ENCODE measurements around the gene BICC1.

The BICC1 gene, protein sequence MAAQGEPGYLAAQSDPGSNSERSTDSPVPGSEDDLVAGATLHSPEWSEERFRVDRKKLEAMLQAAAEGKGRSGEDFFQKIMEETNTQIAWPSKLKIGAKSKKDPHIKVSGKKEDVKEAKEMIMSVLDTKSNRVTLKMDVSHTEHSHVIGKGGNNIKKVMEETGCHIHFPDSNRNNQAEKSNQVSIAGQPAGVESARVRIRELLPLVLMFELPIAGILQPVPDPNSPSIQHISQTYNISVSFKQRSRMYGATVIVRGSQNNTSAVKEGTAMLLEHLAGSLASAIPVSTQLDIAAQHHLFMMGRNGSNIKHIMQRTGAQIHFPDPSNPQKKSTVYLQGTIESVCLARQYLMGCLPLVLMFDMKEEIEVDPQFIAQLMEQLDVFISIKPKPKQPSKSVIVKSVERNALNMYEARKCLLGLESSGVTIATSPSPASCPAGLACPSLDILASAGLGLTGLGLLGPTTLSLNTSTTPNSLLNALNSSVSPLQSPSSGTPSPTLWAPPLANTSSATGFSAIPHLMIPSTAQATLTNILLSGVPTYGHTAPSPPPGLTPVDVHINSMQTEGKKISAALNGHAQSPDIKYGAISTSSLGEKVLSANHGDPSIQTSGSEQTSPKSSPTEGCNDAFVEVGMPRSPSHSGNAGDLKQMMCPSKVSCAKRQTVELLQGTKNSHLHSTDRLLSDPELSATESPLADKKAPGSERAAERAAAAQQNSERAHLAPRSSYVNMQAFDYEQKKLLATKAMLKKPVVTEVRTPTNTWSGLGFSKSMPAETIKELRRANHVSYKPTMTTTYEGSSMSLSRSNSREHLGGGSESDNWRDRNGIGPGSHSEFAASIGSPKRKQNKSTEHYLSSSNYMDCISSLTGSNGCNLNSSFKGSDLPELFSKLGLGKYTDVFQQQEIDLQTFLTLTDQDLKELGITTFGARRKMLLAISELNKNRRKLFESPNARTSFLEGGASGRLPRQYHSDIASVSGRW

DNA sequence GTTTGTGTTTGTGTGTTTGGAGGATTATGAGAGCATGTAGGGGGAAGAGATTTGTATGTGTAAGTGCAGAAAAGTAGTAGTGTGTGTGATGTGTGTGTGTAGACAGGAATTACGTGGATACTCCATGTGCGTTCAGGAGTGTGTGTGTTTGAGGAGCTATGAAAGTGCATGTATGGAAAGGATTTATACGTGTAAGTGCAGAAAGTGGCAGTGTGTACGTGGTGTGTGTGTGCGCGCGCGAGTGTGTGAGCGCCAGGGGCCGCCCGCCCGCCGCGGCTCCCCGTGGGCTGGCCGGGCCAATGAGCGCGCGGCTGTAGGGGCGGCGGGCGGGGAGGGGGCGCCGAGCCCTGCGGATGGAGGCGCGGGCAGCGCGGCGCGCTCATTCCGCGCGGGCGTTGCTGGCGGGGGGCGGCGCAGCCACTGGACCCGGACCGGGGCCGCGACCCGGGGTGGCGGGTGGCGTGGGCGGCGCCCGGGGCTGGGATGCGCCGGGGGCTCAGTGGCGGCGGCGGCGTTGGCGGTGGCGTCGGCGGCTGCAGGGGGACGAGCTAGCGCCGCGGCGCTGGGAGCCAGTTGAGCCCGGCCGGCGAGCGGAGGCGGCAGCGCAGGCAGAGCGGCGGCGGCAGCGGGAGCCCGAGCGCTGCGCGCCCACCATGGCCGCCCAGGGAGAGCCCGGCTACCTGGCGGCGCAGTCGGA lies at the start of gene BICC1:
BICC1 (plus strand) TSS at position 382 of the 697 bp plus-strand sequence; CDS start at position 654, 272 bp downstream.
- no peak for DNase-seq

DNA sequence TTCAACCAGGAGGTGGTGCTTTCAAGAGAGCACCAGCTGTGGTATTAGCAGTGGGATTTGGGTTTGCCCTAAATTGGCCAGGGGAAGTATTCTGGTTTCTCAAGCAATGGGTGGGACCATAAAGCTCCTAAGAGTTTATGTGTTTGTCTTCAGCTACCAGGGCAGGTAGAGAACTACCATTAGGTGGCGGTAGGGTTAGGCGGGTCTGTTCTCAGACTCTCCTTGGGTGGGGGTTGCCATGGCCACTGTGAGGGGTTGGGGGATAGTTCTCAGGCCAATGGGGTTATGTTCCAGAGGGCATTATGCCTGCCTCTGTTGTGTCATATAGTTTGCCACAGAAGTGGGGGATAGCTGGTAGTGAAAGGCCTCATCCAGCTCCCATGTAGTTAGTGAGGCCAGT lies 47.7 kb upstream of the BICC1 start:
- no peak for DNase-seq

DNA sequence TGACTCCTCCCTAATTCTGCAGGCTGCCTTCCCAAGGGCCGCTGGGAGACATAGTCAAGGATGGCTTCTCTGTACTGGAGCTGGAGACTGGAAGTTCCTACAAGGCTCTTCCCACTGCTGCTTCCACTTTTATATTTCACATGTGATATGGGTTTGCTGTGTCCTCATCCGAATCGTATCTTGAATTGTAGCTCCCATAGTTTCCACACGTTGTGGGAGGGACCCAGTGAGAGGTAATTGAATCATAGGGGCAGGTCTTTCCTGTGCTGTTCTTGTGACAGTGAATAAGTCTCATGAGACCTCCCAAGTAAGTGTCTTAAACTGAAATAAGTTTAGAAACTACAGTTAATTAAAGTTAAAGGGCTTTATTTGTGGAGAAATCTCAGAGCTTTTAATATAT lies 47.0 kb upstream of the BICC1 start:
- DNase-seq = no peak

DNA sequence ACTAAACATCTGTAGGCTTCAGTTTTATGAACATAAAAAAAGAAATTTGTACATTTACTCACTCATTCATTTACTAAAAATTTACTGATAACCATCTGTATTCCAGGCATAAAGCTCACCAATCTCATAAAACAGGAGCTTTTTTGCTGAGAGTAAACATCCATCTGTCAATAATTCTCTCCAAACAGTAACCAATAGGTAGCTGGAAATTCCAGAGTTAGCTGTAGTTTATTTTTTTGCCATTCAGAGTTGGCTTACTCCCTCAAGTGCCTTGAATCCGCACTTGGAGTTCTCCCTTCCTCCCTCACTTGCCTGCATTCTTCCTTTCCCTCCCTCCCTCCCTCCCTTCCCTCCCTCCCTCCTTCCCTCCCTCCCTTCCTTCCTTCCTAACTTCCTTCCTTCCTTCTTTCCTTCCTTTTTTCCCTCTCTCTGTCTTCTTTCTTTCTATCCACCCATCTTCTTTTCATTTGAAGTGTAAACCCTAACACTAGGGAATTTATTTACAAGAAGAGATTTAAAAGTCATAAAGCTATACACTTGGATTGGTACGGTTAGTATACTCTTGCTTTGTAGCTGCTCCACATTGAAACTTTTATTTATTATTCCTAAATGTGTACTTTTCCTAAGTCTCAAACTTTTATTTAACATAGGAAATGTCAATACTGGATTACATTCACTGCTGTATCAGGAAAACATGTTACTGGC lies 44.6 kb upstream of the BICC1 start:
- DNase-seq = no peak

DNA sequence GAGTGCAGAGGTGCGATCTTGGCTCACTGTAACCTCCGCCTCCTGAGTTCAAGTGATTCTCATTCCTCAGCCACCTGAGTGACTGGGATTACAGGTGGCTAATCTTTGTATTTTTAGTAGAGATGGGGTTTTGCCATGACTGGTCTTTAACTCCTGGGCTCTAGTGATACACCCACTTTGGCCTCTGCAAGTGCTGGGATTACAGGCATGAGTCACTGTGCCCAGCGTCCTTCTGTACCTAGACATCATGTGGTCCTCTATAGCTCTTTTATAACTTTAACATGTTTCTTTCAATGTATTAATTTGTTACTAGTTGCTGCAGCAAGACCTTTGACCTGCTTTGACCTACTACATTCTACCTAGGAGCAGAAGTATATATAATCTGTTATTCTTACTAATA lies 38.7 kb upstream of the BICC1 start:
- DNase-seq = no peak

DNA sequence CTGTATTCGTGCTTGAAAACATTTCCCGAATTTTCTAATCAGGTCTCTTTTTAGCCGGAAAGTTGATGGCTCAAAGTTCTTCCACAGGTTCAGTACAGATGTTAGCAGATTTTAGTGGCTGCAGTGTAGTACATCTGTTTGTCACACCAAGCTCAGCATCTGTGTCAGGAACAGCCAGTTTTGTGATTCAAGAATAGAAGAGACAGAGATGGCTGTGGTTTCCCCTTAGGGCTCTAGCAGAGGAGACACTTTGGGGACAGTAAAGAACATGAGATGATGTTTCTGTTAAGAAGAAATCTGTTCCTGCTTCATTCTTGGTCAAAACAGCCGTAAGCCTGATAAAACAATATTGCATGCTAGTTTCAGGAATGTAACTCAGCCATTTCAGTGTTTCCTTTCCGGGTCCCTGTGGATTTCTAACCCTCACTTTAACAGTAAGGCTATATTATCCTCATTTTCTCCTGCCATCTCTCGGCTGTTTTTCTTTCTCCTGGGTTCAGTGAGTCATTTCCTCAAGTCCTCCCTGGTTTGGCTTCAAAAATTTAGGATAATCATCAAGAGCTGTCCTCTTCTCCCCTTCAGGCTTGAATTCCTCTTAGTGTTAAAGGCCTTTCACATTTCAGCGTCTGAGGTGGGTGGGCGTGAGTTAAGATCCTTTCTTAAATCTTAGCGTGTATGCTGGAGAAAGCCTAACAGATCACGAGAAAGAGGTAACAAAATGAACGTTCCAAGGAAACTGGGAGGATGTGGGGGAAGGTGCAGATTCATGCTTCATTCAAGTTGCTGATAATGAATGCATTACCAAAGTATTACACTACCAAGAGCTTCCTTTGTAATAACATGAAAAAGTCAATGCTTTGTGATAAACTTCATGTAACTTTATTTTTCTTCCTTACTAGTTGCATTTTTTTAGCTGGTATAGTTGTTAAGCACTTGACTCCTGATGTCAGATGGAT lies 37.1 kb upstream of the BICC1 start:
- no peak for DNase-seq

DNA sequence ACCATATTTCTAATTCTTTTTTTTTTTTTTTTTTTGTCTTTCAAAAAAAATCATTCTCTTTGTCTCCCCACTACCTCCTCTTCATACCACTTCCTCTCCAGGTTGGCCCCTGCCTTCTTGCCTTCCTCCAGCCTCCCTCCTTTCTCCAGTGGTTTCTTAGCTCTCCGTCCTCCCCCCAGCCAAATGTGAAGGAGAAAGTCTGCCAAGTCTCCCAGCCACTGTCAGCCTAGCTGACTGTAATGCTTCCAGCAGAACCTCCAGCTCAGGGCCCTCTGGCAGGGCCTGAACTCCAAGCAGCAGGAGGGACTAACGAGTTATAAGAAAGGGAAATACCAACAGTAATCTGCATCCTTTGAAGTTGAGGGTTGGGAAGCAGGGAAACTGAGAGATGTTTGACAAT lies 35.5 kb upstream of the BICC1 start:
- DNase-seq = no peak

DNA sequence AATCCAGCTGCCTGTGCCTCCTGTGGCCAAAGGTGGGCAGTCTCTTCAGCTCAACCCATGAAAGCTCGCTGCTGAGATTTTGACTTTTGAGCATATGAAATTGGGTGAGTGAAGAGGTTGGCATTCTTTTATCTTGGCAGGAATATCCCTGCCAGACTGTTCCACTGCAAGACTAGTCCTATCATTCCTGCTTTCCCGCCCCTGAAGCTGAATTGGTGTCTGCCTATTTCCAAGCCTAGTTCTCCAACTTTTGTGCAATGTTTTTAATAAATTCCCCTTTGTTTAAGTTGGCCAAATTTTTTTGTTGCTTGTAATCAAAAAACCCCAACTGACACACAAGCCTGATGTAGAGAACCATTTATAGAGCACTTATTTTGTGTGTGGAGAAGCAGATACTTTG lies 34.8 kb upstream of the BICC1 start:
- DNase-seq = no peak

DNA sequence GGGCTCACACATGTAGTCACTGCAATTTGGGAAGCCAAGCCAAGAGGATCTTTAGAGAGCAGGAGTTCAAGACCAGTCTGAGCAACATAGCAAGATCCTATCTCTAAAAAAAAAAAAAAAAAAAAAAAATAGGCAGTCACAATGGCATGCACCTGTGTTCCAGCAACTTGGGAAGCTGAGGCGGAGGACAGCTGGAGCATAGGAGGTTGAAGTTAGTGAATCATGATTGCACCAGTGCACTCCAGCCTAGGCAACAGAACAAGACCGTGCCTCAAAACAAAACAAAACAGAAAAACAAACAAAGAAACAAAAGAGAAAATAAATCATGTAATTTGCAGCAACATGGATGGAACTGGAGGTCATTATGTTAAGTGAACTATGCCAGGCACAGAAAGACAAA lies 33.6 kb upstream of the BICC1 start:
- no peak for DNase-seq

DNA sequence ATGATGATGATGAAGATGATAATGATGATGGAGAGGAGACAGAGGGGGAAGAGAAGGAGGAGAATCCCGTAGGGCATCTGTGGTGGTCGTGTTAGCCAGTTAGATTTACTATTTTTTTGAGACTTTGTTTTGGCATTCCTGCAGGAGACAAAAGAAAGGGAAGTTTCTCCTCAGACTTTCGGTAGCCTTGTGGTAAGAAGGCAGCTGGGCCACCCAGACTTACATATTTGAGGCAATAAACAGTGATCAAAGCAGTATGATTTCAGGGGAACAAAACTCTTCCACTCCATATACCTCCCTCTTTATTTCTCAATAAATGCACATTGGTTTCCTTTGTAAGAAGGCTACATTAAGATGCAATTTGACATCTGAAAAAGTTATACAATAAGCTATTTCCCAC lies 32.4 kb upstream of the BICC1 start:
- no peak for DNase-seq

DNA sequence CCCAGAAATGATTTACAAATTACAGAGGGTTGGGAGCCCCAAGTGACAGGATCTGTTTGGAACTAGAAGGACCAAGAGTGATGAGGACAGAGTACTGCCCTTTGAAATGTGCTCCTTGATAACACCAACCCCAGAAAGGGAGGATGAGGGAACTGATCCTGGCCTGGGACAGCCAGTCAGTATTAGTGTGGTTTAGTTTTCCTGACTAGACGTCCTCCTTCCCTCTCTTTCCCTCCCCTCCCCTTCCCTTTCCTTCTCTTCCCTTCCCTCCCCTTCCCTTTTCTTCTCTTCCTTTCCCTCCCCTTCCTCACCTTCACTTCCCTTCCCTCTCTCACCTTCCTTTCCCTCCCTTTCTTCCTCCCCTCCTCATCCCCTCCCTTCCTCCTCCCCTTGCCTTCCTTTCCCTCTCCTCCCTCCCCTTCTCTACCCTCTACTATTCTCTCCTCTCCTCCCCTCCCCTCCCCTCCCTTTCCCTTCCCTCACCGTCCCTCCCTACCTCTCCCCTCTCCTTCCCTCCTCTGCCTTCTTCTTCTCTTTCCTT lies 31.0 kb upstream of the BICC1 start:
- DNase-seq = no peak

DNA sequence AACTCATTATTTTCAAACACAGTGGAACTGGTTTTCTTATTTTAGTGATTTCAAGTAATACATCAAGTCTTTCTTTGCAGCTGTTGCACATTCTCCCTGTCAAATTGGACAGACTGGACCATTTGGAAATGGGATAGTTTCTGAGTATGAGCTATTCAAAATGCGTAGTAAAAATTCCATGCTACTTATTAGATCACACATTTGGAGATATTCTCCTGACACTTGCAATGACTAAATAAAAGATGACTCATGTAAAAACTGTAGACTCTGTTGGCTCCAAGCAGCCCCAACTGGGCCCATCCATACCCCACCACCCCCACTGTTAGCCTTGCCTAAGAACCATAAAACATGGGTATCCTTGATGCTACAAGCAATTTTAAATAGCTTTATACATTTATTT lies 25.9 kb upstream of the BICC1 start:
- DNase-seq = no peak

DNA sequence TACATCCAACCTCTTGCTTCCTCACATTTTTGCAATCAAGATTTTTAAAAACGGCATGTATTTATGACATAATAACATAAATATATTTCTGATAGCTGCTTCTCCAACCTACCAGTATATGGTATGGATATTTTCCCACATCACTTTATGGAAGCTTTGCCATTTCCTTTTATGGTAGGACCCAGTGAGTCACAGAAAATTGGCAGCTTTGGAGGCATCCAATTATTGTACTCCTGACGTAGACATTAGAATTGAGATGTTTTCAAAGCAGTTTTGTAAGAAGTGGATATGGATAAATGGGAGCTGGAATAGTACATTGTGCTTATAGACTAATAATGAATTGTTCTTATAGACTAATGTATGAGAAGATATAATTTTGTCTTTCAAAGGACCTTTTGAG lies 23.8 kb upstream of the BICC1 start:
- DNase-seq = no peak

DNA sequence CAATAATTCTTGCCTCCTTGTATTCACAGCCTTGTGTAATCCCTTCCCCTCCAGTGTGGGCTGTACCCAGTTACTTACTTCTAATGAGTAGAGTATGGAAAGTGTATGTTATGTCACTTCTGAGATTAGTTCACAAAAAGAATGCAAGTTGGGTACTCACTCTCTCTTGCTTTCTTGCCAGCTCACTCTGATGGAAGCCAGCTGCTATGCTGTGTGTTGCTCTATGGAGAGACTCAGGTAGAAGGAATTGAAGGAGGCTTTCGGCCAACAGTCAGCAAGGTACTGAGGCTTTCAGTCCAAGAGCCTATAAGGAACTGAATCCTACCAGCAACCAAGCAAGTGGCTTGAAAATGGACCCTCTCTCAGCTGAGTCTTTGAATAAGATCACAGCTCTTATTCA lies 9.7 kb upstream of the BICC1 start:
- DNase-seq = no peak

DNA sequence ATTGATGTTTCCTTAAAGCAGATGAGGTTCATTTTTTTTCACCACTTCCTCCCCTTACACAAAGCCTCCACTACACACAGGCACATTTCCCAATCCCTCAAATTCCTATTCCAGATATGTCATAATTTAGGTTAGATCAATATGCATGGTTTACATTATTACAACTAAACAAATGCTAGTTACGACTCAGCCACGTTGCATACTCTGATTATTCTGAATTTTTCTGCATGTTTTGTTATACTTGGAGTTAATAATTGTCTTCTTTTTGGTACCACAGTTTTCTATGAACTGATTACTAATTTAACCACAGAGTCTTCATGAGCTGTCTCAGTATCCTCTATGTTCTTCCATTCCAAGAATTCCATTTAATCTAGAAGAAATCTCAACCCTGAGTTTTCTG lies 4.4 kb upstream of the BICC1 start:
- no peak for DNase-seq

DNA sequence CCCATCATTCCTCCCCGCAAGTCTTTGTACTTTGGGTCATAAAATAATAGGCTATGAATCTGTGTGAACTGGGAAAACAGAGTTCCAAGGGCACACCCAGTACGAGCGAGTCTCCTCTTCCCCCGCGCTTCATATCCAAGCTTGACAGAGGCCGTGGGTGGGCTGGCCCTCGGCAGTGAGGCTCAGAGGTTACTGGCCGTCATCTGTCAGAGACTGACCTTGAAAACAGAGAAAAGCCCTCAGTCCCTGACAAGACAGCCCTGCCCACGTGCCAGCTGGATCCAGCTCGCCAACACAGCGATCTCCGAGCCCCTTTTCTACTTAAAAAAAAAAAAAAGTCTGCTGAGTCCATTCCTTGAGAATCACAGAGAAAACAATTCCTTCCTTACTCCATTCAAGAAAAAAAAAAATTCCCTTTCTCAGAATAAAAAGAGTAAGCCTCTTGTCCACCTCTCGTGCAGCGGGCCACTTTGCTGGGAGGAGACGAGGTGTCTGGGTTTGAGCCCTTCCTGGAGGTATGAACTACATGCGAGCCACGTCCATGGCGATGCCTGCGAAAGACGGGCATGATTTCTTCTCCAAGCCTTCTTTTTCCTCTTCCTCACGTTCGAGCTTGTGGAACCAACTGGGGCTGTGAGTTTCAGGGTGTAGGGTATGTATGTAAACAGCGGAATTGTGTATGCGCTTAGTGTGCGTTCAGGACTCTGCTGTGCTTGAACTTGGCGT lies 744 bp upstream of the BICC1 start:
- no peak for DNase-seq

DNA sequence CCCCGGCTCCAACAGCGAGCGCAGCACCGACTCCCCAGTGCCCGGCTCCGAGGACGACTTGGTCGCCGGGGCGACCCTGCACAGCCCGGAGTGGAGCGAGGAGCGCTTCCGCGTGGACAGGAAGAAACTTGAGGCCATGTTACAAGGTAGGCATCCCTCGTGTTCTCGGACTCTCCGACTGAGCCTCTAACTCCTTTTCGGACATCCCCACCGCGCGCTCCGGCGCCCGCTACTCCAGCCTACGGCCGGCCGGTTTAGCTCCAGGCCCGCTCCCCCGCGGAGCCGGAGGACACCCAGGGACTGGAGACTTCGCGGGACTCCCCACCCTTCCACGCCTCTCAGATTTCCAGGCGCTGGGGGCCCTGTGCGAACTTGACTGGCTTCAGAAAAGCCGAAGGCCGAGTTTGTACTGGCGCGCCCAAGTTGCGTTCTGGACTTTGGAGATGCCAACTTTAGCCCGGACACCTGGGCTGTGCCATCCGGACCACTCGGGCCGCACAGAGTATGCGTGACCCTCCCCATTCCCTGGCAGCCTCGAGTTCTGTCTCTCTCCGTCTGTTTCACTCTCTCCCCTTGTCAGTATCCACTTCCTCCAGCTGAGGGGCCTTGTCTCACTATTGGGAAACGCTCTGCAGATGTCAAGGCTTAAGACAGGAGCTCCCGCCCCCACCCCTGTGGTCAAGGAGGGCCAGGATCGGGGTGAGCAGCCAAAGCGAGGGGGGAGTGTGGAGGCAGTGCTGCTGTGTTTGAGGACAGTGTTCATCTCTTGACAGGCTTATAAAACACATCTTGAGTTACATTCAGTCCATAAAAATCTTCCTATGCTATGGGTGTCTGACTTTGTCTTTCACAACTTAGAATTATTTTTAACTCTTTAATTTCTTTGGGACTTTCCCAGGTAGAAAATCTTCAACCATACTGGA lies 777 bp downstream of the BICC1 start:
- no peak for DNase-seq

DNA sequence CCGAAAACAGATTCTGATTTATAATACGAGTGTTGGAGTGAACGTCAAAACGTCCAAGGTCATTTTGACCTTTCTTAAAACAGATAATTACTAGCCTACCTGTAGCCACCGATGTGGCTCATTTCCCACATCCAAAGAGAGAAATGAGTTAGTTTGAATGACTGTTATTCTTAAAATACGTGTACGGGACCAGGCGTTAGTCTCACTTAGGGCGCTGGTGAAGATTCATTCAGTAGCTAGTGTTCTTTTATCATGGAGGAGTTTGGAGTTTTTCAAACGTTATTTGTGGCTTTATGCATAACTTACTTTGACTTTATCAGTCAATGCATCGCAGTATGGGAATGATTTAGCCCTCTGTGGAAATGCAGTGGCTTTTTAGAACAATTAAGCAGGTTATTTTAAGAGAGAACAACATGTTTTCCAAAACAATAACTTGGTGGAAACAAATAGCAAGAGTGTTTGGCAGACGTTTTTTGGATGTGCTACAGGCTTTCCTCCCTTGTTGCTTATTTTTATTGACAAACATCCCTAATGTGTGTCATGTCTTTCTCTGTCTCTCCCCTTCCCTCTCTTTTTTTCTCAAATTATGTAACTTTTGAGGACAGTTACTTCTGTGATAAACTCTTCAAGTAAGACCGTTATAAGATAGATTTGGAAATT lies 1.6 kb downstream of the BICC1 start:
- DNase-seq = no peak

All from hematopoietic multipotent progenitor cell treated with erythropoietin and hydrocortisone succinate and interleukin-3 and kit ligand, for 8 days (in vitro differentiated cells).